Forelimb muscle (tissue), 1 donor: ENCODE measurements around the gene GPRIN1. TPM values are rescaled to one million over a fixed set of nuclear protein-coding genes. Genes with fewer than 3 reads are reported as not detected.
A peak's percentile ranks its signal among the peaks of the same experiment; 100 is the strongest.

Experiments
- DNase-seq: peaks from one replicate; pipeline ENCODE4 v3.0.0-alpha.2; 2013; ENCODE audit warnings: low read depth
- polyA plus RNA-seq: library from polyadenylated mRNA; unstranded; fragments of 120-200 nt; gene quantifications from one replicate; pipeline ENCODE4 v1.2.1, GENCODE V29; 2013; ENCODE audit not compliant: insufficient read length

Gene GPRIN1
- 0.49 TPM for polyA plus RNA-seq

GRCh38 chr5:176609724-176610434, at the start of gene GPRIN1:
GPRIN1 (minus strand) TSS chr5:176610156; CDS start chr5:176599834, 10,322 bp downstream.
- DNase-seq = no peak

- DNase-seq = no peak
These were observed 49.5 kb upstream of the GPRIN1 start for GRCh38 chr5:176659512-176659839.

- DNase-seq = no peak
These were observed 49.0 kb upstream of the GPRIN1 start for GRCh38 chr5:176658817-176659511.

GRCh38 chr5:176658007-176658599, 48.1 kb upstream of the GPRIN1 start:
- DNase-seq = no peak

GRCh38 chr5:176656467-176656990, 46.6 kb upstream of the GPRIN1 start:
- DNase-seq = no peak

- no peak for DNase-seq
These were observed 44.9 kb upstream of the GPRIN1 start for GRCh38 chr5:176654856-176655255.

- no peak for DNase-seq
These were observed 43.7 kb upstream of the GPRIN1 start for GRCh38 chr5:176653401-176654385.

GRCh38 chr5:176652136-176652535, 42.2 kb upstream of the GPRIN1 start:
- no peak for DNase-seq

- no peak for DNase-seq
These were observed 41.6 kb upstream of the GPRIN1 start for GRCh38 chr5:176651472-176651980.

GRCh38 chr5:176650354-176650884, 40.5 kb upstream of the GPRIN1 start:
- DNase-seq = no peak

GRCh38 chr5:176648474-176649194, 38.7 kb upstream of the GPRIN1 start:
- no peak for DNase-seq

- no peak for DNase-seq
These were observed 38.0 kb upstream of the GPRIN1 start for GRCh38 chr5:176647843-176648473.

GRCh38 chr5:176647030-176647842, 37.3 kb upstream of the GPRIN1 start, which contains the start of gene TSPAN17:
TSPAN17 (plus strand) TSS chr5:176647484; CDS start chr5:176647616, 132 bp downstream.
- peak; percentile 96 for DNase-seq

GRCh38 chr5:176646707-176647029, 36.7 kb upstream of the GPRIN1 start:
- no peak for DNase-seq

- no peak for DNase-seq
These were observed 36.2 kb upstream of the GPRIN1 start for GRCh38 chr5:176646049-176646706.

- DNase-seq = no peak
These were observed 35.1 kb upstream of the GPRIN1 start for GRCh38 chr5:176644878-176645670.

- DNase-seq = no peak
These were observed 34.3 kb upstream of the GPRIN1 start for GRCh38 chr5:176644294-176644693.
